PC-3 (cell line): Measurements from ENCODE around the gene DNAAF5. TPM values are rescaled to one million over a fixed set of nuclear protein-coding genes. Genes with fewer than 3 reads are reported as not detected.

Experiments used
- ATAC-seq: fragments of 200-7000 bp; cut with Tn5 transposase; 2 replicates; pipeline ENCODE4 v1.9.1; 2020; ENCODE audit warnings: mild to moderate bottlenecking, moderate library complexity
- BruUV-seq: library from RNA; stranded (reverse); fragments of 400-500 nt; replicated peaks from 2 replicates; lab custom pipeline; 2021; lab: Mats Ljungman, UMichigan
- CTCF ChIA-PET: fragments of 300-600 bp; sonication (Branson Sonifier 250); formaldehyde crosslinking; loops from one replicate; lab custom pipeline; 2022; ENCODE audit warnings: antibody characterized with exemption; lab: Charles Lee
- POLR2A ChIA-PET: fragments of 300-600 bp; sonication (Branson Sonifier 250); formaldehyde crosslinking; loops from one replicate; lab custom pipeline; 2022; ENCODE audit warnings: antibody characterized with exemption; ENCODE audit not compliant: unreplicated experiment; lab: Charles Lee
- DNase-seq: peaks from one replicate; pipeline ENCODE4 v3.0.0-alpha.2; 2015
- H2AFZ ChIP-seq: fragments of 300-600 bp; sonication (generic); 2 replicates; pipeline ENCODE4 v1.6.0; 2016; ENCODE audit warnings: antibody characterized with exemption, low read length
- H3F3A ChIP-seq: fragments of 300-600 bp; sonication (generic); one replicate; pipeline ENCODE4 v1.6.0; 2017; ENCODE audit warnings: antibody characterized with exemption, low read length, control low read depth, mild to moderate bottlenecking; ENCODE audit not compliant: unreplicated experiment
- H3K27ac ChIP-seq: fragments of 300-600 bp; sonication (generic); 2 replicates; pipeline ENCODE4 v1.5.1; 2016; ENCODE audit warnings: mild to moderate bottlenecking, low read length
- H3K27me3 ChIP-seq: fragments of 300-600 bp; sonication (generic); 2 replicates; pipeline ENCODE4 v1.6.1; 2016; ENCODE audit warnings: low read length, mixed read lengths
- H3K36me3 ChIP-seq: fragments of 300-600 bp; sonication (generic); 2 replicates; pipeline ENCODE4 v1.6.1; 2016; ENCODE audit warnings: low read depth, mixed run types, low read length, mixed read lengths
- H3K4me1 ChIP-seq: fragments of 300-600 bp; sonication (generic); 2 replicates; pipeline ENCODE4 v1.5.1; 2016; ENCODE audit warnings: low read length; ENCODE audit not compliant: insufficient read depth
- H3K4me2 ChIP-seq: fragments of 300-600 bp; sonication (generic); 2 replicates; pipeline ENCODE4 v1.6.0; 2016; ENCODE audit warnings: low read length
- H3K4me3 ChIP-seq: fragments of 300-600 bp; sonication (generic); 2 replicates; pipeline ENCODE4 v1.5.1; 2016; ENCODE audit warnings: mild to moderate bottlenecking, low read length, mixed read lengths
- H3K79me2 ChIP-seq: fragments of 300-600 bp; sonication (generic); 2 replicates; pipeline ENCODE4 v1.6.1; 2017; ENCODE audit warnings: low read length, mixed read lengths
- H3K9ac ChIP-seq: fragments of 300-600 bp; sonication (generic); 2 replicates; pipeline ENCODE4 v1.6.0; 2016; ENCODE audit warnings: mild to moderate bottlenecking, low read length
- H3K9me2 ChIP-seq: fragments of 300-600 bp; sonication (generic); replicated peaks from 2 replicates; pipeline ENCODE4 v1.6.1; 2016; ENCODE audit warnings: mixed run types, low read length, mixed read lengths
- H3K9me3 ChIP-seq: fragments of 300-600 bp; sonication (generic); 2 replicates; pipeline ENCODE4 v1.6.1; 2016; ENCODE audit warnings: low read length, mixed read lengths
- H4K20me1 ChIP-seq: fragments of 300-600 bp; sonication (generic); 2 replicates; pipeline ENCODE4 v1.6.1; 2016; ENCODE audit warnings: low read length, mixed read lengths
- CTCF ChIP-seq: fragments of 300-600 bp; sonication (generic); conservative IDR thresholded peaks from 2 replicates; pipeline ENCODE4 v1.5.1; 2017; ENCODE audit warnings: antibody characterized with exemption, low read depth, mild to moderate bottlenecking, low read length
- EZH2 ChIP-seq: fragments of 300-600 bp; sonication (generic); IDR thresholded peaks from one replicate; pipeline ENCODE4 v1.6.1; 2017; ENCODE audit warnings: antibody characterized with exemption, mild to moderate bottlenecking, low read length; ENCODE audit not compliant: unreplicated experiment
- EZH2phosphoT487 ChIP-seq: fragments of 300-600 bp; sonication (generic); IDR thresholded peaks from 2 replicates; pipeline ENCODE4 v1.6.1; 2018; ENCODE audit warnings: mild to moderate bottlenecking, antibody characterized with exemption, low read length, borderline replicate concordance
- intact Hi-C: fragments of 100-400 bp; cut with micrococcal nuclease; formaldehyde crosslinking; loops from 2 replicates; pipeline ENCODE4 v1.9.0; 2023
- total RNA-seq: library from RNA; depleted of rRNA; stranded (reverse); fragments of >200 nt; gene quantifications from 2 replicates; pipeline ENCODE4 v1.2.3, GENCODE V29; 2014

Gene DNAAF5
- total RNA-seq, 1 experiment from 2014 or later = 66.3 TPM

GRCh38 chr7:759569-759968 lies 33.1 kb downstream of the DNAAF5 start:
- no peaks in the 10 kb centered on the region for H3K9me3 ChIP-seq
- H3K4me1 ChIP-seq = no peaks in the 10 kb centered on the region
- H3K4me3 ChIP-seq = no peak overlapping the region
- DNase-seq = no peak
- H3K27me3 ChIP-seq = no peaks in the 10 kb centered on the region
- POLR2A ChIA-PET = no interaction called here
- intact Hi-C loops = no loop called here
- no peaks in the 10 kb centered on the region for H4K20me1 ChIP-seq
- no peaks in the 10 kb centered on the region for H3K9me2 ChIP-seq
- no peak overlapping the region for H3K9ac ChIP-seq
- TF ChIP-seq EZH2phosphoT487 (no peak), CTCF (no peak), EZH2 (no peak)
- no peak overlapping the region for H3K4me2 ChIP-seq
- H3F3A ChIP-seq = no peaks in the 10 kb centered on the region
- no peak for ATAC-seq
- BruUV-seq = no TSS peak
- H3K36me3 ChIP-seq = peaks cover 27% of the 10 kb centered on the region
- no peak overlapping the region for H2AFZ ChIP-seq
- CTCF ChIA-PET = no interaction called here
- H3K27ac ChIP-seq = no peak overlapping the region
- no peaks in the 10 kb centered on the region for H3K79me2 ChIP-seq

- ChIA-PET CTCF (no interaction called here), POLR2A (no interaction called here)
- no peaks in the 10 kb centered on the region for H3F3A ChIP-seq
- no peaks in the 10 kb centered on the region for H3K27me3 ChIP-seq
- no TSS peak for BruUV-seq
- H3K4me1 ChIP-seq = no peaks in the 10 kb centered on the region
- H3K79me2 ChIP-seq = no peaks in the 10 kb centered on the region
- no peak overlapping the region for H3K9ac ChIP-seq
- no peaks in the 10 kb centered on the region for H3K9me3 ChIP-seq
- no peak for TF ChIP-seq EZH2
- no peak for TF ChIP-seq CTCF
- TF ChIP-seq EZH2phosphoT487 = no peak
- no peak overlapping the region for H3K27ac ChIP-seq
- H3K9me2 ChIP-seq = no peaks in the 10 kb centered on the region
- H3K36me3 ChIP-seq = peaks cover 23% of the 10 kb centered on the region
- intact Hi-C loops = no loop called here
- ATAC-seq = no peak
- H4K20me1 ChIP-seq = no peaks in the 10 kb centered on the region
- H3K4me2 ChIP-seq = no peak overlapping the region
- no peak overlapping the region for H2AFZ ChIP-seq
- DNase-seq = no peak
- no peak overlapping the region for H3K4me3 ChIP-seq
Measured at GRCh38 chr7:760006-760405, 33.5 kb downstream of the DNAAF5 start.

GRCh38 chr7:761101-761500 lies 34.6 kb downstream of the DNAAF5 start:
- H2AFZ ChIP-seq = no peak overlapping the region
- no peak overlapping the region for H3K27ac ChIP-seq
- no peak overlapping the region for H3K4me2 ChIP-seq
- no peaks in the 10 kb centered on the region for H3K9me3 ChIP-seq
- no peaks in the 10 kb centered on the region for H3K27me3 ChIP-seq
- no peaks in the 10 kb centered on the region for H3K9me2 ChIP-seq
- ChIA-PET CTCF (no interaction called here), POLR2A (no interaction called here)
- no peaks in the 10 kb centered on the region for H4K20me1 ChIP-seq
- intact Hi-C loops = no loop called here
- H3K9ac ChIP-seq = no peak overlapping the region
- H3K79me2 ChIP-seq = no peaks in the 10 kb centered on the region
- H3K4me1 ChIP-seq = no peaks in the 10 kb centered on the region
- no peak overlapping the region for H3K4me3 ChIP-seq
- DNase-seq (no peak), ATAC-seq (no peak)
- H3K36me3 ChIP-seq = peaks cover 19% of the 10 kb centered on the region
- no TSS peak for BruUV-seq
- no peaks in the 10 kb centered on the region for H3F3A ChIP-seq
- TF ChIP-seq EZH2phosphoT487 = no peak
- TF ChIP-seq CTCF = no peak
